GM10847 (cell line): Measurements from ENCODE around the gene KRT86.

Source experiments
- POLR2A ChIP-seq: IDR thresholded peaks from 2 replicates; pipeline ENCODE4 v1.6.1; 2011; ENCODE audit not compliant: insufficient read length; ENCODE audit errors: extremely low read depth

Gene KRT86

GRCh38 chr12:52350021-52350620, 75.7 kb downstream of the KRT86 start:
- TF ChIP-seq POLR2A = no peak

- no peak for TF ChIP-seq POLR2A
These were observed 76.3 kb downstream of the KRT86 start for GRCh38 chr12:52350786-52351185.

GRCh38 chr12:52351196-52352059, 77.0 kb downstream of the KRT86 start:
- no peak for TF ChIP-seq POLR2A

GRCh38 chr12:52352951-52353350, 78.5 kb downstream of the KRT86 start:
- TF ChIP-seq POLR2A = no peak

GRCh38 chr12:52353766-52354165, 79.3 kb downstream of the KRT86 start:
- TF ChIP-seq POLR2A = no peak

GRCh38 chr12:52354200-52354599, 79.8 kb downstream of the KRT86 start:
- TF ChIP-seq POLR2A = no peak

- TF ChIP-seq POLR2A = no peak
These were observed 80.7 kb downstream of the KRT86 start for GRCh38 chr12:52355176-52355575.

GRCh38 chr12:52356031-52356761, 81.8 kb downstream of the KRT86 start:
- no peak for TF ChIP-seq POLR2A

GRCh38 chr12:52356762-52357580, 82.5 kb downstream of the KRT86 start:
- no peak for TF ChIP-seq POLR2A
